Measurements from ENCODE around the gene ROBO1.

ROBO1 gene

GRCh38 chr3:78858910-78859309 is 908.9 kb downstream of the ROBO1 start:
- DNase-seq (ENCODE audit: low read depth in 2 of 3, low spot score in 2 of 3), result no peak

GRCh38 chr3:78858174-78858573 is 909.6 kb downstream of the ROBO1 start:
- no peak for DNase-seq (ENCODE audit: low read depth in 2 of 3, low spot score in 2 of 3)

DNA sequence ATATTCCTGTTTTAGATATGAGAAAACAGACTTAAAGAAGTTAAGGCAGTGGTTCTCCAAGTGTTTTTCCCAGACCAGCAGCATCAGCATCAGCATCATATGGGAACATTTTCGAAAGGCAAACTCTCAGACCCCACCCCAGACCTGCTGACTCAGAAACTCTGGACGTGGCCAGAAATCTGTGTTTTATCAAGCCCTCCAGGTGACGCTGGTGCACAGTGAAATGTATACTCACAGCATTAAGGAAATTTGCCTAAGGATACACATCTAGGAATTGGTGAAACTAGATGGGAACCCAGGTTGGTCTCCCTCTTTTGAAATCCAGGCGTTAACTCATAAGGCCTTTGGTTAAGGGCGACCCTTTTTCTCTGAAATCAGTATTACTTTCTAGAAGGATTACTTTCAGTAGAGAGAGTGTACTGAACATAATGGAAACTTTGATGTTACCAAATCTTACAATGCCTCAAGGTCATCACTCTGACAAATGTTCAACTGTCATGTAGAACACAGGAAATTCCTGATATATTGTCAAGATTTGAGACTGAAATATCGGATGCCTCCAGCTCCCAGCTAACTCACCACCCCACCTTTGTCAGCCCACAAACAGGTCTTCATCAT is 910.2 kb downstream of the ROBO1 start:
- DNase-seq (ENCODE audit: low read depth in 2 of 3, low spot score in 2 of 3), result no peak

DNA sequence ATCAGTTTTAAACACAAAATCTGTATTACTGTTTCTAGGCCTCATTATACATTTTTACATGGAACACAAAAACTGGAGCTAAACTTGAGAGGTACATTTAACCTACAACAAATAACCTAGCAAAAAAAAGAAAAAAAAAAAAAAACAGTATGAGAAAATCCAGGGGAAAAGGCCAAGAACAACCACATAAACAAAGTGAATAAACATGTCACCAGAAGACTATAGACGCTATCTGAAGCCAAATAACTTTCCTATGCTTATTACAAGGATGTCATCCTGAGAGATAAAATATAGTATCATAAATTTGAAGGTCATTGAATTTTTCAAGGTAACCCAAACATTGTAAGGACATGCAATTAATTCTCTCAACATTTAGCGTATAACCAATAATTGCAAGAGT is 911.6 kb downstream of the ROBO1 start:
- DNase-seq (ENCODE audit: low read depth in 2 of 3, low spot score in 2 of 3), result no peak

DNA sequence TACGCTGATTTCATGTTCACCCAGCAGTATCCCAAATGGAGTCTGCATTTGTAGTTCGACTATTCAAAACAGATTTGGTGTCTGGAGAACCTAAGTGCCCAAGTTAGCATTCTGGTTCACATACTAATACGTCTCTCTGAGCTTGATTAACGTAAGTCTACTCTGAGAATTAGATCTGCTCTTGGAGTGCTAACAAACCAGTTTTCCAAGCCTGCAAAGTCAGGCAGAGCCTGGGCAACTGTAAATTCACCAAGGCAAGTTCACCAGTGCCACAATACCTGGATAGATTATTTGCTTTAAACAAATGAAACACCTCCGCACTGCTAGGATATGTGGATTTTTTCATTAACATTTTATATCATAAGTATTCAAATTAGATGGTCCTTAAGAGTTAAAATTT is 912.6 kb downstream of the ROBO1 start:
- DNase-seq (ENCODE audit: low read depth in 2 of 3, low spot score in 2 of 3), result no peak

GRCh38 chr3:78848392-78849288 is 919.2 kb downstream of the ROBO1 start:
- DNase-seq (ENCODE audit: low read depth in 2 of 3, low spot score in 2 of 3), result no peak

GRCh38 chr3:78847603-78848002 is 920.2 kb downstream of the ROBO1 start:
- DNase-seq (ENCODE audit: low read depth in 2 of 3, low spot score in 2 of 3), result no peak

- DNase-seq (ENCODE audit: low read depth in 2 of 3, low spot score in 2 of 3), result no peak
Observed at GRCh38 chr3:78847203-78847602, 920.6 kb downstream of the ROBO1 start.

GRCh38 chr3:78846718-78847117 is 921.1 kb downstream of the ROBO1 start:
- no peak for DNase-seq (ENCODE audit: low read depth in 2 of 3, low spot score in 2 of 3)

- DNase-seq (ENCODE audit: low read depth in 2 of 3, low spot score in 2 of 3), result no peak
Observed at GRCh38 chr3:78845605-78846004, 922.2 kb downstream of the ROBO1 start.

DNA sequence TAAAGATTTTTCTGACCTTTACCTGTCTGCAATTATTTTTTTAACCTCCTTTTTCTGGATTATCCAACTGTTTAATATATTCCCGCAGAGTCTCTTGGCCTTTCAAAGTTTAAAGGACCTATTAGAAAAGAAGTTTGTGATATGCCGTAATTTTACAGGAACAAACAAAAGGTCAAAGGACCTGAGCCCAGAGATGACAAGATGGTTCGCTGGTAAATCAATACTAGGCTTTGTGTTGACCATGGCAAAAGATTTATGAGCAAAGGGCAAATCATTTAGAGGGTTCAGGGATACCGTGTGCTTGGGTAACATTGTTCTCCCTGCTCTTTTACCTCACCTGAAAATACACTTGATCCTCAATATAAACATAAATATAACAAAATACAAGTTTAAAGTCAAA is 923.5 kb downstream of the ROBO1 start:
- no peak for DNase-seq (ENCODE audit: low read depth in 2 of 3, low spot score in 2 of 3)

DNA sequence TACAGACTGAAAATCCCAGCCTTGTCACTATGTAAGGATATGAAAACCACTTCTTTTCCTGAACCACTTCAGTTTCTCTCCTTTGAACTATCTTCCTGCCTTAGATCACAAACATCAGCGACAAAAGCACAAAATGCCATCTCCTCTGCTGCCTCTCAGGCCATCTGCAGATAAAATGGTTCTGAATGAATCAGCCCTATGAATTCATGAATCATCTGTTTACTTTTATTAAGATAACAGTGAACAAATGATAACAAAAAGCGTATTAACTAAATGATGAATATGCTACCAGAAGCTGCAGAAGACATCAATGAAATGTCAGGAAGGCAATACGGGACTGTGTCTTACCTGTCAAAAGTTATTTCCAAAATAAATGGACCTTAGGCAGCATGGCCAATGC is 928.1 kb downstream of the ROBO1 start:
- no peak for DNase-seq (ENCODE audit: low read depth in 2 of 3, low spot score in 2 of 3)

DNA sequence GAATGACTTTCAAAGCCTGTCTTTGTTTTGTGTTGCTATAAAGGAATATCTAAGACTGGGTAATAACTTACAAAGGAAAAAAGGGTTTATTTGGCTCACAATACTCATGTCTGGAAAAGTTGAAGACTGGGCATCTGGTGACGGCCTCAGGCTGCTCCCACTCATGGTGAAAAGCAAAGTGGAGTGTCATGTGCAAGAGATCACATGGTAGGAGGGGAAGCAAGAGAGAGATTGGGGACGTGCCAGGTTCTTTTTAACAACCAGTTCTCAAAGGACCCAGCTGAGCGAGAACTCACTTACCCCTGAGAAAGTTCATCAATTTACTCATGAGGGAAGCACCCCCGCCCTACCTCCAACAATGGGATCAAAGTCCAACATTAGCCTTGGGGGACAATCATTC is 929.4 kb downstream of the ROBO1 start:
- no peak for DNase-seq (ENCODE audit: low read depth in 2 of 3, low spot score in 2 of 3)

GRCh38 chr3:78834910-78835309 is 932.9 kb downstream of the ROBO1 start:
- DNase-seq (ENCODE audit: low read depth in 2 of 3, low spot score in 2 of 3), result no peak

DNA sequence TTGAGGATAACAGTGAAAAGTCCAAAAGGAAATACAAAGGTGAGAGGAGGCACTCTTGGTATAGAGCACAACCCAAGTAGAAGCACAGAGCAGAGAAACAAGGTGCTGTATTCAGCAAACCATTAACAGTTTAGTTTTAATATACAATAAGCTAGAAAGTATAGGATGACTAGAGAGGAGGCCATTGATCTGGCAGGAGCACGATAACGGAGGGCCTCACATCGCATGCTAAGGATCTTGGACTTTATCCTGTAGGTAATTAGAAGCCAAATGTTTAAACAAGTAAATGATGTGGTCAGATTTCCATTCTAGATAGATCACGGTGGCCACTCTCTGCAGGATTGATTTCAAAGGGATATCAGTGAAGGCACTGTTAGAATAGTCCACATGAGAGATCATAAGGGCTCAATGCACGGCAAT is 935.0 kb downstream of the ROBO1 start:
- DNase-seq (ENCODE audit: low read depth in 2 of 3, low spot score in 2 of 3), result no peak

GRCh38 chr3:78831446-78831972 is 936.3 kb downstream of the ROBO1 start:
- DNase-seq (ENCODE audit: low read depth in 2 of 3, low spot score in 2 of 3), result no peak

- no peak for DNase-seq (ENCODE audit: low read depth in 2 of 3, low spot score in 2 of 3)
Observed at GRCh38 chr3:78830470-78830869, 937.3 kb downstream of the ROBO1 start.

GRCh38 chr3:78827618-78828017 is 940.2 kb downstream of the ROBO1 start:
- DNase-seq (ENCODE audit: low read depth in 2 of 3, low spot score in 2 of 3), result no peak

- no peak for DNase-seq (ENCODE audit: low read depth in 2 of 3, low spot score in 2 of 3)
Observed at GRCh38 chr3:78825858-78826215, 942.0 kb downstream of the ROBO1 start.

- DNase-seq (ENCODE audit: low read depth in 2 of 3, low spot score in 2 of 3), result no peak
Observed at GRCh38 chr3:78825118-78825857, 942.5 kb downstream of the ROBO1 start.

DNA sequence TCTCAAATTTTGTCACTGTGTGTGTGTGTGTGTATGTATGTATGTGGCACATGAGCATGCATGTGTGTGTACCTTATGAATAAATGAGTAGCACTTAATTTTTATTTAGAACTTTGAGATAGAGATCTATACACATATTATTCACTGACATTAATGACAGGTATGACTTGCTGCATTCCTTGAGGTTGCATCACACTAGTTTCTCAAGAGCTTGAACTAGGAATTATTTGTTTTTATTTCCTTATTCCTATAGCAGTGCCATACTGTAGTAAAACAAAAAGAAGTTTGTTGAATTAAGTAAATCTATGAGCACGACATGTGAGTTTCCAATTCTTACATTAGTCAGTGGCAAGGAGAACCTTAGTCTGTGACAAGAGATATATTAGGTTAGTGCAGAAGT is 943.9 kb downstream of the ROBO1 start:
- no peak for DNase-seq (ENCODE audit: low read depth in 2 of 3, low spot score in 2 of 3)

DNA sequence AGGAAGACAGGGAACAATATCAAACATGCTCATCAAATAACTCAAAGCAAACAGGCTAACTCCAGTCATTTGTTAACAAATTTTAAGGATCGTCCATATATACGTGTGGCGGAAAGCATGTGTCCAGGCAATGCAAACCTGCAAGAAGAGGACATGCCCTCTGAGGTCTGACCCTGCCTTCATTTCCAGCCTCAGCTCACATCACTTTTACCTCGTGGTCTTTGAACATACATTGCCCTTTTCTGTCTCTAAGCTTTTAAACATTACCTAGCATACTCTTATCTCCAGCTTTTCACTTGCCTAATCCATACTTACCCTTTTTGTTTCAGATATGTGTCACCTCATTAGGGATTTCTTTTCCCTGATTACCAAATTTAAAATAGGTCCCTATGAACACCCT is 944.4 kb downstream of the ROBO1 start:
- no peak for DNase-seq (ENCODE audit: low read depth in 2 of 3, low spot score in 2 of 3)

Measured in activated CD8-positive, alpha-beta memory T cell treated with anti-CD3 and anti-CD28 coated beads for 48 hours (primary cell).